CD4-positive, alpha-beta T cell treated with Interleukin-4 for 4 hours (primary cell): ENCODE measurements around the gene FHOD3.
A peak's percentile ranks its signal among the peaks of the same experiment; 100 is the strongest.
"Not testable (repeated sequence)": the region's sequence is repeated elsewhere in the genome, so short reads cannot be mapped to it uniquely, and the experiment has no call there.

Experiments used
- DNase-seq: peaks from one replicate; pipeline ENCODE4 v3.0.0-alpha.2; 2020

Gene FHOD3

GRCh38 chr18:36688020-36688965 lies 390.8 kb downstream of the FHOD3 start:
- peak; percentile 20 for DNase-seq

GRCh38 chr18:36692371-36692770 lies 394.9 kb downstream of the FHOD3 start:
- no peak for DNase-seq

GRCh38 chr18:36692921-36693332 lies 395.4 kb downstream of the FHOD3 start:
- DNase-seq: no peak

GRCh38 chr18:36693931-36694620 lies 396.6 kb downstream of the FHOD3 start:
- DNase-seq: no peak

- no peak for DNase-seq
These were observed 398.3 kb downstream of the FHOD3 start for GRCh38 chr18:36695806-36696205.

- no peak for DNase-seq
These were observed 400.4 kb downstream of the FHOD3 start for GRCh38 chr18:36697905-36698304.

- DNase-seq: no peak
These were observed 403.4 kb downstream of the FHOD3 start for GRCh38 chr18:36700955-36701354.

GRCh38 chr18:36702401-36703013 lies 405.0 kb downstream of the FHOD3 start:
- DNase-seq: no peak

- no peak for DNase-seq
These were observed 406.6 kb downstream of the FHOD3 start for GRCh38 chr18:36704156-36704555.

- no peak for DNase-seq
These were observed 408.8 kb downstream of the FHOD3 start for GRCh38 chr18:36706134-36706881.

- no peak for DNase-seq
These were observed 410.9 kb downstream of the FHOD3 start for GRCh38 chr18:36708366-36708765.

GRCh38 chr18:36709315-36709714 lies 411.8 kb downstream of the FHOD3 start:
- DNase-seq: no peak

- DNase-seq: no peak
These were observed 413.7 kb downstream of the FHOD3 start for GRCh38 chr18:36711014-36711725.

- no peak for DNase-seq
These were observed 414.4 kb downstream of the FHOD3 start for GRCh38 chr18:36711813-36712444.

GRCh38 chr18:36714476-36714875 lies 417.0 kb downstream of the FHOD3 start:
- no peak for DNase-seq

GRCh38 chr18:36717422-36718110 lies 420.1 kb downstream of the FHOD3 start:
- no peak for DNase-seq

- no peak for DNase-seq
These were observed 421.3 kb downstream of the FHOD3 start for GRCh38 chr18:36718705-36719328.

GRCh38 chr18:36719630-36720029 lies 422.1 kb downstream of the FHOD3 start:
- DNase-seq: no peak

GRCh38 chr18:36721351-36721750 lies 423.8 kb downstream of the FHOD3 start:
- DNase-seq: not testable (repeated sequence)

- DNase-seq: no peak
These were observed 426.7 kb downstream of the FHOD3 start for GRCh38 chr18:36724169-36724568.

GRCh38 chr18:36724591-36725001 lies 427.1 kb downstream of the FHOD3 start:
- no peak for DNase-seq
